Lower leg skin (tissue), 3 donors: ENCODE data around the gene NTPCR.

ENCODE experiments used
- POLR2A ChIP-seq, 2 donors: fragments of 450-650 bp; IDR thresholded peaks; one replicate each; pipeline ENCODE4 v1.6.1; 2016 to 2017; ENCODE audit warnings: antibody characterized with exemption in 2 of 2, mild to moderate bottlenecking in 1 of 2, moderate library complexity in 1 of 2
- TF ChIP-seq, protein P1 (sequence below), 3 donors: fragments of 450-650 bp; IDR thresholded peaks; one replicate each; pipeline ENCODE4 v1.5.1; 2016; ENCODE audit warnings: antibody characterized with exemption in 3 of 3, mild to moderate bottlenecking in 3 of 3, moderate library complexity in 2 of 3

DNA sequence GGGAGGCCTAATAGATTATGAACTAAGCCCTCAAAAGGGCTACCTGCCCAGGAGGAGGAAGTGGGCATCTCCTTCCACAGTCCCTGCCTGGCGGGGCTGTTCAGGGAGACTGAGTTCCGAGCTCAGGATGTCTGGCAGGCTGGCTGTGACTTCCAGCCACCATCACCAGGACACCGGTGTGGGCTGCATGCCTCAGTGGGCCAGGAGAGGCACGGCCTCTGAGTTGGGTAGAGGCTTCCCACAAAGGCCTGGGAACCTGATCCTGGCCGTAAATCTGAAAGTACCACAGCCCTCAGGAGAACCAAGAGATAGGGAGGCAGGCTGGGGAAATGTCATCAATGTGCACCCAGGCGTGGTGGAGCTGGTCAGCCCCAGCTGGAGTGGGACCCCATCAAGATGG is 29.1 kb downstream of the NTPCR start:
- TF ChIP-seq, protein P1, sequence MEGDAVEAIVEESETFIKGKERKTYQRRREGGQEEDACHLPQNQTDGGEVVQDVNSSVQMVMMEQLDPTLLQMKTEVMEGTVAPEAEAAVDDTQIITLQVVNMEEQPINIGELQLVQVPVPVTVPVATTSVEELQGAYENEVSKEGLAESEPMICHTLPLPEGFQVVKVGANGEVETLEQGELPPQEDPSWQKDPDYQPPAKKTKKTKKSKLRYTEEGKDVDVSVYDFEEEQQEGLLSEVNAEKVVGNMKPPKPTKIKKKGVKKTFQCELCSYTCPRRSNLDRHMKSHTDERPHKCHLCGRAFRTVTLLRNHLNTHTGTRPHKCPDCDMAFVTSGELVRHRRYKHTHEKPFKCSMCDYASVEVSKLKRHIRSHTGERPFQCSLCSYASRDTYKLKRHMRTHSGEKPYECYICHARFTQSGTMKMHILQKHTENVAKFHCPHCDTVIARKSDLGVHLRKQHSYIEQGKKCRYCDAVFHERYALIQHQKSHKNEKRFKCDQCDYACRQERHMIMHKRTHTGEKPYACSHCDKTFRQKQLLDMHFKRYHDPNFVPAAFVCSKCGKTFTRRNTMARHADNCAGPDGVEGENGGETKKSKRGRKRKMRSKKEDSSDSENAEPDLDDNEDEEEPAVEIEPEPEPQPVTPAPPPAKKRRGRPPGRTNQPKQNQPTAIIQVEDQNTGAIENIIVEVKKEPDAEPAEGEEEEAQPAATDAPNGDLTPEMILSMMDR (IDR thresholded peaks at IDR 0.05) = no peak
- no peak for TF ChIP-seq POLR2A (IDR thresholded peaks at IDR 0.05)
